Loucy (cell line): ENCODE data around the gene ZRANB1.

Experiments
- H2AFZ ChIP-seq: fragments of 200-600 bp; sonication (generic); 2 replicates; pipeline ENCODE4 v1.6.0; 2016; ENCODE audit warnings: antibody characterized with exemption, mild to moderate bottlenecking, low read length, moderate library complexity
- H3F3A ChIP-seq: fragments of 200-600 bp; 2 replicates; pipeline ENCODE4 v1.6.0; 2016; ENCODE audit warnings: antibody characterized with exemption, low read depth, mild to moderate bottlenecking
- H3K27me3 ChIP-seq: fragments of 200-600 bp; sonication (generic); 2 replicates; pipeline ENCODE4 v1.6.1; 2014; ENCODE audit warnings: low read length, mild to moderate bottlenecking; ENCODE audit not compliant: insufficient read depth, poor library complexity, severe bottlenecking
- H3K36me3 ChIP-seq: fragments of 200-600 bp; sonication (generic); 2 replicates; pipeline ENCODE4 v1.6.1; 2016; ENCODE audit warnings: low read length; ENCODE audit not compliant: insufficient read depth
- H3K4me1 ChIP-seq: fragments of 200-600 bp; sonication (generic); 2 replicates; pipeline ENCODE4 v1.5.1; 2014; ENCODE audit warnings: low read length, mild to moderate bottlenecking; ENCODE audit not compliant: insufficient read depth, poor library complexity, severe bottlenecking
- H3K4me2 ChIP-seq: fragments of 200-600 bp; sonication (generic); 2 replicates; pipeline ENCODE4 v1.6.0; 2014; ENCODE audit warnings: antibody characterized with exemption, low read length, low read depth, mild to moderate bottlenecking; ENCODE audit not compliant: poor library complexity, severe bottlenecking
- H3K4me3 ChIP-seq: fragments of 200-600 bp; sonication (generic); 2 replicates; pipeline ENCODE4 v1.5.1; 2014; ENCODE audit warnings: low read length, mild to moderate bottlenecking, mixed read lengths; ENCODE audit not compliant: poor library complexity, severe bottlenecking
- H3K79me2 ChIP-seq: fragments of 200-600 bp; sonication (generic); 2 replicates; pipeline ENCODE4 v1.6.1; 2014; ENCODE audit warnings: low read length; ENCODE audit not compliant: insufficient read depth
- H3K9ac ChIP-seq: fragments of 200-600 bp; sonication (generic); 2 replicates; pipeline ENCODE4 v1.6.0; 2014; ENCODE audit warnings: mild to moderate bottlenecking, low read depth, low read length, moderate library complexity; ENCODE audit not compliant: poor library complexity, severe bottlenecking
- H3K9me2 ChIP-seq: fragments of 200-600 bp; sonication (generic); replicated peaks from 2 replicates; pipeline ENCODE4 v1.6.1; 2016; ENCODE audit warnings: low read depth, low read length, mixed read lengths
- H3K9me3 ChIP-seq: fragments of 200-600 bp; sonication (generic); 2 replicates; pipeline ENCODE4 v1.6.1; 2014; ENCODE audit warnings: mild to moderate bottlenecking, antibody characterized with exemption, low read length, low read depth; ENCODE audit not compliant: insufficient read depth
- H4K20me1 ChIP-seq: fragments of 200-600 bp; sonication (generic); 2 replicates; pipeline ENCODE4 v1.6.0; 2014; ENCODE audit warnings: antibody characterized with exemption, low read length, mild to moderate bottlenecking; ENCODE audit not compliant: insufficient read depth, poor library complexity, severe bottlenecking
- CTCF ChIP-seq: fragments of 200-600 bp; sonication (generic); conservative IDR thresholded peaks from 2 replicates; pipeline ENCODE4 v1.5.1; 2014; ENCODE audit warnings: mild to moderate bottlenecking, antibody characterized with exemption, low read length
- EZH2phosphoT487 ChIP-seq: fragments of 200-600 bp; IDR thresholded peaks from 2 replicates; pipeline ENCODE4 v1.6.1; 2018; ENCODE audit warnings: antibody characterized with exemption, mild to moderate bottlenecking, moderate library complexity, borderline replicate concordance

Gene ZRANB1

GRCh38 chr10:124983321-124983720 lies 41.4 kb downstream of the ZRANB1 start:
- no peak overlapping the region for H3K9ac ChIP-seq
- no peak overlapping the region for H2AFZ ChIP-seq
- H3K9me3 ChIP-seq, result no peaks in the 10 kb centered on the region
- TF ChIP-seq CTCF (no peak), EZH2phosphoT487 (no peak)
- H3K79me2 ChIP-seq, result peaks cover 13% of the 10 kb centered on the region; the same call in 1 of the 2 replicates
- H3K4me2 ChIP-seq, result no peak overlapping the region
- H3F3A ChIP-seq, result no peaks in the 10 kb centered on the region
- H3K36me3 ChIP-seq, result peaks cover 77% of the 10 kb centered on the region
- no peaks in the 10 kb centered on the region for H4K20me1 ChIP-seq
- H3K9me2 ChIP-seq, result no peaks in the 10 kb centered on the region
- no peaks in the 10 kb centered on the region for H3K27me3 ChIP-seq
- no peaks in the 10 kb centered on the region for H3K4me1 ChIP-seq
- H3K4me3 ChIP-seq, result no peak overlapping the region

GRCh38 chr10:124984376-124984775 lies 42.5 kb downstream of the ZRANB1 start:
- Histone ChIP-seq H2AFZ (no peak overlapping the region), H3K4me1 (no peaks in the 10 kb centered on the region), H3K36me3 (peaks cover 69% of the 10 kb centered on the region), H3K79me2 (peaks cover 8% of the 10 kb centered on the region; the same call in 1 of the 2 replicates), H3K27me3 (no peaks in the 10 kb centered on the region), H3F3A (no peaks in the 10 kb centered on the region), H3K4me3 (no peak overlapping the region), H3K9me3 (no peaks in the 10 kb centered on the region), H4K20me1 (no peaks in the 10 kb centered on the region), H3K9me2 (no peaks in the 10 kb centered on the region), H3K9ac (no peak overlapping the region), H3K4me2 (no peak overlapping the region)
- TF ChIP-seq CTCF (no peak), EZH2phosphoT487 (no peak)

- TF ChIP-seq CTCF, result no peak
- TF ChIP-seq EZH2phosphoT487, result no peak
- Histone ChIP-seq H3K9ac (no peak overlapping the region), H3K4me1 (no peaks in the 10 kb centered on the region), H3K79me2 (peaks cover under 1% of the 10 kb centered on the region; the same call in 1 of the 2 replicates), H3K27me3 (no peaks in the 10 kb centered on the region), H3K4me2 (no peak overlapping the region), H3K9me2 (no peaks in the 10 kb centered on the region), H2AFZ (no peak overlapping the region), H3K36me3 (peaks cover 64% of the 10 kb centered on the region), H3K4me3 (no peak overlapping the region), H4K20me1 (no peaks in the 10 kb centered on the region), H3F3A (no peaks in the 10 kb centered on the region), H3K9me3 (no peaks in the 10 kb centered on the region)
Measured at GRCh38 chr10:124985162-124985561, 43.2 kb downstream of the ZRANB1 start.
